HG02938 (cell line): ENCODE data around the gene GNG5.
"Not testable (repeated sequence)": the region's sequence is repeated elsewhere in the genome, so short reads cannot be mapped to it uniquely, and the experiment has no call there.

Experiments used
- ATAC-seq: cut with Tn5 transposase; IDR thresholded peaks from one replicate; pipeline ENCODE4 v1.9.1; 2021; ENCODE audit warnings: mild to moderate bottlenecking, moderate library complexity; ENCODE audit not compliant: unreplicated experiment

Gene GNG5

GRCh38 chr1:84489766-84490165, 16.6 kb downstream of the GNG5 start:
- no peak for ATAC-seq

GRCh38 chr1:84488107-84488506, 18.3 kb downstream of the GNG5 start:
- ATAC-seq = no peak

GRCh38 chr1:84481317-84481716, 25.1 kb downstream of the GNG5 start:
- no peak for ATAC-seq

DNA sequence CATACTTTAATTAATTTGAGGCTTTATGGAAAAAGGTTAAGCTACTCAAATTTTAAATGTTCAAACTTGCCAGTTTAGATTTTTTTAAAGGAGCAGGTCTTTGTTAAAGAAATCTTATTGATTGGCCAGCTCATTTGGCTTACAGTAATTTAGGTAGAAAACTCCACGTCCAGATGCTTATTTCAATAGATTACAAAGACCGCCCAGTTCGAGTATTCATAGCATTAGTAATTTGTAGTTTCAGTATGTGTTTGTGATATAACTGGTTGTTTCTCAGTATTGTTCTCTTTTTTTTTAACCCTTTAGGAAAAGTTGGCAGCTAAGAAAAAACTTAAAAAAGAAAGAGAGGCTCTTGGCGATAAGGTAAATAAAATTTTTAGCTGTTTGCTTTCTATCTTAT, 25.7 kb downstream of the GNG5 start:
- peak; percentile 50 for ATAC-seq

GRCh38 chr1:84479998-84480397, 26.4 kb downstream of the GNG5 start:
- peak; percentile 12 for ATAC-seq

DNA sequence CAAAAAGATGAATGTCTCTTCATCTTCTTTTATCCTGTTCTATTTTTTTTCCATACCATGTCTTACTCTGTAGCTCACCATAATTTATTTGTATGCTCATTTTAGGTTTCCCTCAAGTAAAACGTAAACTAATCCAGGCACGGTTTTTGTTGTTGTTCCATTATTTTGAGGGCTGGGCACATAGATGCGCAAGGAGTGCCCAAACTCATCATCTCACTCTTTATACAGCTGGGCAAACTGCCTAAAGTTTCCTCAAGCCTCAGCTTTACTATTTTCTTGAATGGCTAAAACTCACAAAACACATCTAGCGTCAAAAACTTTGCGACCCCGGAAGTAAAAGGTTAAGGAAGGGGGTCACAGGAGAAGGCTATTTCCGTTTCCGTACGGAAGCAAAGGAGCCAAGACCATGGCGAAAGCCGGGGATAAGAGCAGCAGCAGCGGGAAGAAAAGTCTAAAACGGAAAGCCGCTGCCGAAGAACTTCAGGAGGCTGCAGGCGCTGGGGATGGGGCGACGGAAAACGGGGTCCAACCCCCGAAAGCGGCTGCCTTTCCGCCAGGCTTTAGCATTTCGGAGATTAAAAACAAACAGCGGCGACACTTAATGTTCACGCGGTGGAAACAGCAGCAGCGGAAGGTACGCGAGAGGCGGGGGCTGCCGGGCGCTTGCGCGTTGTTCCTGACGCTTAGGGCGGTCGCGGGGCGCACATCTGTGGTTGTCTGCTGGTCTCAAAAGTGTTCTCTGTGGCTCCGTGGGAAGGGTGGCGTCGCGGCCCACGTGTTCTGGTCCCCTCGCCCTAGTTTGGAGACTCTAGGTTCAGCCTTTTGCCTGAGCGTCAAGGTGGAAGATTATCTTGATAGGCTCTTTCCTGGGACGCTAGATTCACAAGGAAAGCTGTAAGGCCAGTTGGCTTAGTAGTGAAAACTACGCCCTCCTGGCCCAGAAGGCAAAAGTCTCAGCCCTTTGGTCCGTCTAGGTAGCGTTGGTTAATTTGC, 27.2 kb downstream of the GNG5 start, which contains the start of gene RPF1:
Gene RPF1, plus strand, starts transcription at position 391 of the 993 bp plus-strand sequence. Its CDS starts 16 bp downstream, at position 407.
- ATAC-seq = peak; percentile 92

DNA sequence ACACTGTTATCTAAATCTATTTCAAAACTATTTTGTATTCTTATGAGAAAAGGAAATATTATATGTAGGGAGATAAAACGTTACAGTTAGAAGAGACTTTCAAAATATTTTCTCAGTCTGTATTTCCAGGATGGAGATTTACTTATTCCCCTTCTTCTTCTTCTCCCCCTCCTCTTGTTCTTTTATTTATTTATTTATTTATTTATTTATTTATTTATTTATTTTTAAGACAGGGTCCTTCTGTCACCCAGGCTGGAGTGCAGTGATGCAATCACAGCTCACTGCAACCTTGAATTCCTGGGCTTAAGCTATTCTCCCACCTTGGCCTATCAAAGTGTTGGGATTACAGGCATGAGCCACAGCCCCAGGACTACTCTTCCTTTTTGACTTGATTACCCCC, 30.2 kb downstream of the GNG5 start:
- ATAC-seq = no peak

DNA sequence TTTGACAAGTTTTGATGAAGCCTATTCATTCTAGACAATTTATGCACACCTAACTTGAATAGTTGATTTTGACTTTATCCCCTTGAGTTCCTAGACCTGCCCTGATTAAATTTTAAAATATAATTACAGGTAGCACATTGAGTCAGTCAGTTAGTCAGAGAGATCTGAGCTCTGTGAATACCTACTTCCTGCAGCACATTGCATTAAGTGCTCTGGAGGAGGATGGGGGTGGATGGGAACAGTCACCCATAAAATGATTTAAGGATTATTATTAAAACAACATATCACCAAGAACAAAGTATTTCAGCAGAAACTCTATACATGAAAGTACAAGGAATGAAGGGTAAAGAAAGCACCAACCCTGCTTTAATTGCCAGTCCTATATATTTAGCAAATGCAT, 39.1 kb downstream of the GNG5 start:
- no peak for ATAC-seq

DNA sequence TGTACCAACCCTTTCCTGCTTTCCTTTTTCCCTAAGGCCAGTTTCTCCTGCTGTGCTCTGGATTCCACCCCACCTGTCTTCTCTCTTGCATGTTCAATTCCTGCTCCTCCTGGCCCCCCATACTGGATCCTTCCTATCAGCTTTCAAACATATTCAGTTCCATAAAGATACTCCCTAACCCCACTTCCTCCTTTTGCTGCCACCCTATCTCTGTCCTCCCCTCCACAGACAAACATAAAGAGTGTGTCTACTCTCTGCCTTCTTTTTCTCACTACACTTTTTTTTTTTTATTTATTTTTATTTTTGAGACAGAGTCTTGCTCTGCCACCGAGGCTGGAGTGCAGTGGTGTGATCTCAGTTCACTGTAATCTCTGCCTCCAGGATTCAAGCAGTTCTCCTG, 44.3 kb downstream of the GNG5 start:
- ATAC-seq = no peak

DNA sequence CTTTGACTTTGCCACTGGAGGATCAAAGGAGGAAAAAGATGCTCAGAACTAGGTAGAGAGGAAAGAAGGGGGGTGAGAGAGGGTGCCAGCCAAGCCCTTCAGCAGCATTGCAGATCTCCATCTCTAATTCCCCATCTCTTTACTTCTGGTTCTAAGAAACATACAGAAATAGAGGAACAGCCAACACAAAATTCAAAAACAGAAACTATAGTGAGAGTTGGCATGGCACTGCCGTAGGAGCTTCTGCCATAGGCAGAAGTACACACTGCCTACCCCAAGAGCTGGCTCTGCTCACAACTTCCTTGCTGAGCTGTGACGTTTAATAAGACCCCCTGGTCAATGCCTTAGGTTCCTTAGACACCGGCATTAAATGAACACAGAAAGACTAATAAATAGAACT, 53.9 kb downstream of the GNG5 start:
- no peak for ATAC-seq

DNA sequence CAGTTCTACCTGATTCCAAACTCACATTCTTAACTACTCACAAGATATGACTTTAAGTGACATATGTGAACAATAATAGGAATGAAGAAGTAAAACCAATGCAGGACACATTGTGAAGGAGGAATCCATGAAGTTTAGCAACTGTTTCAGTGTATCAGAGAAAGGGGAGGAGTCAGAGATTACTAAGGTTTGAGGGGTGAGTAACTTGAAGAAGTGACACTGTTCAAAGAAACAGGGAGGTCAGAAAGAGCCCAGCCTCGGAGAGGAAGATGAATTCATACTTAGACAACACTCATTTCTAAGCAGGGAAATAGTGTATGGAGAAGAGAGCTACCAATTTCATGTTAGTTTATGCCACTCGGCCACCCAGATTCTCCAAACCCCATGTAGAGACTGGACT, 55.5 kb downstream of the GNG5 start:
- no peak for ATAC-seq

DNA sequence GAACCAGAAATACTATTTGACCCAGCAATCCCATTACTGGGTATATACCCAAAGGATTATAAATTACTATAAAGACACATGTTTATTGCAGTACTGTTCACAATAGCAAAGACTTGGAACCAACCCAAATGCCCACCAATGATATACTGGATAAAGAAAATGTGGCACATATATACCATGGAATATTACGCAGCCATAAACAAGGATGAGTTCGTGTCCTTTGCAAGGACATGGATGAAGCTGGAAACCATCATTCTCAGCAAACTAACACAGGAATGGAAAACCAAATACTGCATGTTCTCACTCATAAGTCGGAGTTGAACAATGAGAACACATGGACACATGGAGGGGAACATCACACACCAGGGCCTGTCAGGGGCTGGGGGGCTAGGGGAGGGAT, 57.7 kb downstream of the GNG5 start:
- not testable (repeated sequence) for ATAC-seq
